HG03457 (cell line): Measurements from ENCODE around the gene IRF2BPL.
A peak's percentile ranks its signal among the peaks of the same experiment; 100 is the strongest.

Experiments
- ATAC-seq: cut with Tn5 transposase; IDR thresholded peaks from one replicate; pipeline ENCODE4 v1.9.1; 2021; ENCODE audit warnings: moderate number of reproducible peaks; ENCODE audit not compliant: unreplicated experiment

IRF2BPL gene

DNA sequence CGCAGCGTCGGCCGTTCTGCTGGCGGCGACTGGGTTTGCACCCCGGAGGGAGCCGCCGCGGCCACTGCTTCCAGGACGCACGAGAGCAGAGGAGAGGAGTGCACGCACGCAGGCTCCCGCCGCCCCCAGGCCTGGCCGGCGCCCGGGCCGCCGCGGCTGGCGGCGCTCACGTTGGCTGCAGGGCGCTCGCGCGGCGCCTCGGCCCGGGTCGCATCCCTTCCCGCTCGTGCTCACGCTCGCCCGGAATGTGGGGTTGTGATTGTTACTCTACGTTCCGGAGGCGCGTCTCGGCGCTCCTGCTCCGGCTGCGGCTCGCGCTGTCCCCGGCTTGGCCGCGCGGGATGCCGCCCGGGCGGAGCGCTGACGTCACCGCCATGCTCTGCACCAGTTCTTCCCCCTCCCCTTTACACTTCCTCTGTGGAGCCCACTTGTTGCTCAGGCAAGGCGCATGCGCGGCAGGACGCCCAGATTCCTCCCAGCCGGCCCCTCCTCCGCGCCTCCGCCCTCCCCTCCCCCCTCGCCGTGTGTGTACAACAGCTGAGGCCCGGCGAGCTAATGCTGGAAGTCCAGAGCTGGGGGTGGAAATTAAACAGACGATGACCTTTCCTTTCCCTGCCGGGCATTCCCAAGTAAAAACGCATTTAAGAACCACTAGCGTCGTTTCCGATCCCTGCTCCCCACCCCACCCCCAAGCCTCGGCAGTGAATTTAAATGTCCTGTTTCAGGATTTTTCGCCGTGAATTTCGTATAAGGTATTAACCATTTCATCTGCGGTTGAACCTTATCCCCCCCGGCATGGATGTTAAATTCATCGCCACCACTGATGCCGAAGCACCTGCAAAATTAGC, at the start of gene IRF2BPL:
Gene IRF2BPL (minus strand): TSS at position 325 of the 848 bp plus-strand sequence. CDS start 916 bp downstream, outside the sequence.
- ATAC-seq, result peak; percentile 68

DNA sequence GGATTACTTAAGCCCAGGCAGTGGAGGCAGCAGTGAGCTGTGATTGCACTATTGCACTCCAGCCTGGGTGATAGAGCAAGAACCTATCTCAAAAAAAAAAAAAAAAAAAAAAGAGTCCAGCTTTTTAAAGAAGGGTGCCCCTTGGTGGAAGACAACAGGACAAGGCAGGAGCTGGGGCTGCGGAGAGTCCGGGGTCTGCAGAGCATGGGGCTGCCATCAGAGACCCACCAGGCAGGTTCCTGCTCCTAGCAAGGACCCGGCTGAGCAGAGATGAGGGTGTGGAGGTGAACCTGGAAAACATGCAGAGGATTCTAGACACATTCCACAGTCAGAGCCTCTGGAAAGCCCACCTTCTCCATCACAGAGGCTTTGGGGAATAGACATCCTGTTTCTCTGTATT, 48.5 kb upstream of the IRF2BPL start:
- no peak for ATAC-seq

DNA sequence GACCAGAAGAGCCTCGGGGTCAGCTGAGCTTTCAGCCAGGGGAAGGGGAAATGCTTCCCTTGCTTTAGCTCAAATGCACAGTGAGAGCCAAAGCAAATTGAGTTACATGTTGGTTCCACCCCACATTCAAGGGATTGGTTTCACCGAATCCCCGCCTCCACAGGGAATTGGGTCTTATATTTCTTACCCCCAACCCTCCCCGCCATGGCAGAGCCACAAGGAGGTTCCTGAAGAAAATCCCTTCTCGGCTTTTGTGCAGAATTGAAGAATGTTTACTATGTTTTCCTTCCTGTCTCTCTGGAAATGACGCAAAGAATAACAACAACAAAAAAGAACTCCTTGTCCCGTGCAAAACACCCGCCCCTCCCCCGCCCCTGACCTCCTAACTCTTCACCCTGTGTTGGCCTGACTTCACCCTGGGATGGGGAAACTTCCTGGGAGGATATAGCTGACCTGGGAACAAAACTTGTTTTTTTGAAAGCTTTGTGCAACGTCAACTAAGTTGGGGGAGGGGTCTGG, 47.7 kb upstream of the IRF2BPL start:
- ATAC-seq, result no peak

DNA sequence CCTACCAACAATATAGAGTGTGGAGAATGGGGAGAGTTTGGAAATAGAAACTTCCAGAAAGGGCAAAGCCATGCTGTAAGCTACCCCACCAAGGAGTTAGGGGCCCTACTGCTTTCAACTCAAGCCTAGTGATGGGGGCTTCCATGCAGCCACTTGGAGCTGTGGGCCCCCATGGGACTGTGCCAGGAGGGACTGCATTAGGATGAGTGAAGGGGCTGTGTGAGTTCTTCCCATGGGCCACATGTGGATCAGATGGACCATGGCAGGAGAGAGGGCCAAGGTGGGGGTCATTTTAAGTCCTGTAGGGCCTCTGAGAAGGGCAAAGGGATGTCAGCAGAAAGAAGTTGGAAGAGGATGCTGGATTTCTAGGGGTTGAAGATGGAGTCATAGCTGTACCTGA, 46.5 kb upstream of the IRF2BPL start:
- no peak for ATAC-seq

DNA sequence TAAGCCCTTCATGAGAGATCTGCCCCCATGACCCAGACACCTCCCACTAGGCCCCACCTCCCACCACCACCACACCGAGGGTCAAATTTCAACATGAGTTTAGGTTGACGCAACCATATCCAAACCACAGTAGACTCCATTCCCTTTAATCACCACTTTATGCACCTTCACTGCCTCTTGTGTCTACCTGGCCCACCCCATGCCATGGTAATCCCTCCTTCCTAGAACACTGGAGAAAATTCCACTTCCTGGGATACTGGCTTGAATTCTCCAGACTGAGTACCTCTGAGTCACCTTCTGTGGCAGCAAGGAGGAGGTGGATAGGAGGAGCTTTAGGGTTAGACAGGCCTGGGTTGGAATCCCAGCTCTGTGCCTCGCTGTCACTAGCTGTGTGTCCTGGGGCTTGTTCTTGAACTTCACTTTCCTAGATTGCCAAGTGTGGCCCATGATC, 43.5 kb upstream of the IRF2BPL start:
- no peak for ATAC-seq

DNA sequence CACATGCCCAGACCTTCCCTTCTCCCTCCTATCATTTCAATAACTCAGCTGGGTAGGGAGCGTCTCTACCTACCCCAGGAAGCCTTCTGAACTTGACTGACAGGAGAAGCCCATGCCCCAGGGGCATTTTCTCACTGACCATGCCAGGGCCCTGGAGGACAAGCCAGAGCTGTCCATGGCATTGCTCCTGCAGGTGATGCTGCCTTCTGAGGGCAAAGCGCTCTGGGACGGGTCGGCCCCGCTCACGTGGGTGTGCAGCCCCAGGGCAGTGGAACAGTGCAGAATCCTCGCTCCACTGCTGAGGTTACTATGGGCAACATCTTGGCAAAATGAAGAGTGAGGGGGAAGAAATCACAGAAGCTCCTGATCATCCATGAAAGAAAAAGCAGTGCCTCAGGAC, 41.0 kb upstream of the IRF2BPL start:
- ATAC-seq, result no peak

DNA sequence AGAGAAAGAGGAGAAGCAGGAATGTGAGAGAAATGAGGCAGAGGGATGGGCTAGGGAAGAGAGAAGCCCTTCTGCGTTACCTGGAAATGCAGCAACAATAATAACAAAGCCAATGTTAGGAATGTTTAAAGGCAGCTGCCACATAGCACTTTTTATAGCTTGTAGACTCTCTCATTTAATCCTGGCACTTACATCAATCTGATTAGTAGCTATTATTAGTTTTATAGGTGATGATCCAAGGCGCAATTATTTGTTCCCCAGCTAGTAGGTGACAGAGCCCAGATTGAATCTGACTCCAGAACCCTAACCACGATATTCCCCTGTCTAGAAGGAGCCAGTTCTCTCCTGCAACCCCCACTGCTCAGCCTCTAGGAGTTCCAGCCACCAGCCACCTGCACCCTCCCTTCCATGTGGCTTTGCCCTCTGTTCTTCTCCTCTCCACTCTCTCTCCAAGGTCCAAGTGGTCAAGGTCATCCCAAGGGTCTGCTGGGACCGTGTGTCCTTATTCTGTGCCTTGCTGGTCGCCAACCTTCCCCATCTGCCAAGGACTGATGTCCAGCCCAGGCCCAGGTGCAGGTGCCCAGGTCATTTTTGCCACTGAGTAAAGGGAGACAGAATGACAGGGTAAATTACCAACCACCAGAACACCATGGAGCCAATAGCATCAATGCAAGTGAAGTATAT, 40.2 kb upstream of the IRF2BPL start:
- ATAC-seq, result no peak

DNA sequence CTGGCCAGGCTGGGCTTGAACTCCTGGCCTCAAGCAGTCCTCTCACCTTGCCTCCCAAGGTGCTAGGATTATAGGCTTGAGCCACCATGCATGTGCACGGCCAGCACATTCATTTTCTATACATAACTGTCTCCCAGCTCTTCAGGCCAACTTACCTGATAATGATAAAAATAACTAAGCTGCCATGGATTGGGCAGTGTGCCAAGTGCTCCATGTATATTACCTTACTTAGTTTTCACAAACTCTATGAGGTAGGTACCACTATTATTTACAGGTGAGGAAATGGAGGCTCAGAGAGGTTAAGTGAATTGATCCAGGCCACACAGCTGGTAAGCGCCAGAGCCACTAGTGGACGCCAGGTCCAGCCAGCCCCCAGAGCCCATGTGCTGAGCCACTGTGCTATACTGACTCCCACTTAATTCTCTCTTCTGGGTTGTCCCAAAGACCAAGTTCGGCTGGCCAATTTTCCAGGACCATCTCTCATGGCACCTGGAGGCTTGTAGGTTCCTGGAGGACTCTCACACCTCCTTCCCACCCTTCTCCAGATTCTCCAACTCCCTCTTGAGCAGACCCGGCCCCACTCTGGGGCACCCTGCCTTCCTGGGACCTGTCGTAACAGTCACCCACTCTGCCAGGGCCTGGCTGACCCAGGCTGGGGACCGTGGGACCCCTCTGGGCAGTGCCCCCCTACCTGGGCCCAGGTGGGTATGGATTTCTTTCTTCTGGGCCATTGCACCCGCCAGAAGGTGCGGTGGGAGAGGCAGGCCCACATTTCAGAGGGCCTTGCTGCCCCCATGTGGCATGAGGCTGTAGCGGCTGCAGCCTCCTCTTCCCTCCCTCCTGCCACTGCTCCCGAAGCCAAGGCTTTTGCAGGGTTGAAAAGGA, 39.4 kb upstream of the IRF2BPL start:
- ATAC-seq, result no peak

DNA sequence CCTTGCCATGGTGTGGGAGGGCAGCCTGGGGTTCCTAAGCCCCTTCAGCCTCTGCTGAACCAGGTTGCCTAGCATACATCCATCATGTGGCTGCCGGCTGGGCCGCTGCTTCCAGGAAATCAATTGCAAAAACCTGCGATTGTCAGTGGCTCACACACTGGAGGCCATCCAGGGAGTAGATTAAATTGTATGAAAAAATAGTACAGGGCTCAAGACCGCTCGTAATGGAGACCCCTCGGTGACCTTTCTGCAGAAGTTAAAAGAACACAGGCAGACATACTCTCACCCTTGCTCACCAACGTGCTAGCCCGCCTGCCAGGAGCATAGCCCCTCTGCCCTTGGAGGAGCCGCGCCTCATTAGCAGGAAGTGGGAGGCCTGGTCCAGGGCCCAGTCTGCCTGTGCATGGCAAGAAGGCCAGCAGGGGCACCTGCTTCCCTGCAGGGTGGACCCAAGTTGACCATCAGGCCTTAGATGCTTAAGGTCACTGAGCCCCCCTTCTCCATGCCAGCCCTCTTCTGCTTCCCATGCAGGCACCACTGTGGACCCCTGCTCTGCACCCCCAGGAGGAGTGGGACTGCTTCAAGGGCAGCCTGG, 38.2 kb upstream of the IRF2BPL start:
- ATAC-seq, result no peak

DNA sequence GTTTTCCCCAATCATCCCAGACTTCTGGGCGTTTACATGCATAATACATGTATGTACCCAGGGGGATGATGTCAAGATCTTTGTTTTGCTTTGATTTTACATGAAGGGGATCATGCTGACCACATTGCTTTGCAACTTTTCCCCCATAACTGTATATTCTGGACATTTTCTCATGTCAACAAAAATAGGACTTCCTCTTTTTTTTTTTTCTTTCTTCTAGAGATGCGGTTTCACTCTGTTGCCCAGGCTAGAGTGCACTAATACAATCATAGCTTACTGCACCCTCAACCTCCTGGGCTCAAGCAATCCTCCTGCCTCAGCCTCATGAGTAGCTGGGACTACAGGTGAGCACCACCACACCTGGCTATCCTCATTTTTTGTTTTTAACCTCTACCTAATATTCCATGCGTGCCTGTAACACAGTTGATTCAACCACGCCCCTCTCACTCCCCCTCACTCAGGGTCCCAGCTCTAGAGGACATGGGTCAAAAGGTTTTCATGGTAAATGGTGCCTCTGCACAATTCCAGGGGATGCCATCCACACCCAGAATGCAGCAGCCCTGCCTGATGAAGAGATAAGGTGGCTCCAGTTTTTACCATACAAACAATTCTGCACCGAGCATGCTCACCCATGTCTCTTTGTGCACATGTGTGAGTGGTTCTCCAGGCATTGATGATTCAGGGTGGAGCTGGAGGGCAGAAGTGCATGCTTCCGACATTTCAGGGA, 37.5 kb upstream of the IRF2BPL start:
- no peak for ATAC-seq

DNA sequence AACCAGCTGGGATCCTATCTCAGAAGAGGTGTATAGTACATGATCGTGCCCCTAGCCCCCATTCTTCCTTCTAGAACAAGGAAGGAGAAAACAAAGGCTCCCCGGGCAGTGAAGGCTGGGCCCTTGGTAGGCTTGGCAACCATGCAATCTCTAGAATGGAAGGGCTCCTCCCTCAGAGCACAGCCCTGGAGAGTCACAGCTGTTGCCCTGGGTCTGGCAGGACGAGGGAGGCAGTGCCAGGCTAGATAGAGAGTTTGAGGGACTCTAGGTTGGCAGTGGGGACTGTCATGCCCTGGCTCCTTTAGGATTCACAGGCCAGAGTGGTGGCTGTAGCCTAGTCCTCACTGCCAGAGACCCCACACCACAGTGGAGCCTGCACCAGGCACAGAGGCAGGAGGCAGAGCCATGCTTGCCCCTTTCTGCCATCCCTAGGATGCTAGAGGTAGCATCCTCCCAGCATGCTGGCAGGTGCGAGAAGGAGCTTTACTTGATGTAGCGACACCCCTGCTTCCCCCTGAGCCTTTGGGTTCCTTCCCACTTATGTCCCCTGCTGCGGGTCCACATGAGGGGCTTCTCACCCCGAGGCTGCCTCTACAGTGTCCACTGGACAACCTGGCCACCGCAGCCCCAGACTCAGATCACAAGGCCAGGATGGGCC, 36.1 kb upstream of the IRF2BPL start:
- ATAC-seq, result no peak

DNA sequence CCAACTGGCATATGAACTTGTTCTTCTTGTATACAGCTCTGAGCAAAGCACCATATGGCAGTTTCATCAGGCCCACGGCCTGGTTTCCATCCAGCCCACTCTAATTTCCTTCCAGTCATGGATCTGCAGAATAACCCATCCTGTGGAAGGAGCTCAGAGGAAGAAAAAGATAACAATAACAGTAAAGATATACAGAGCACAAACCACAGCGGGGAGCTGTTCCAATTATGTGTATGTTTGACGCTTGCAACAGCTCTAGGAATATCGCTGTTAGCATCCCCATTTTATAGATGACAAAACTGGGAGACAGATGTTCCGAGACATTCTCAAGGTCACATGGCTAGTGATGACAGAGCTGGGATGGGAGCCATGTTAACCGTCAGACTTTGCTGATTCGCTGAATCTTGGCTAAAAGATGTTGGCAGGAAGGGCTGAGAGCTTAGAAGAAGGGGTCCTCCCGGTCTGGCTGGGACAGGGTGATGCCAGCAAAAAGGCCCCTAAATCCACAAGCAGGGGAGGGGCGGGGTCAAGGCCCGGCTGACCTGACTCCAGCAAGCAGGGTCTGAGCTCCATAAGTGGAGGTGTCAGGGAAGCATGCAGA, 35.2 kb upstream of the IRF2BPL start:
- ATAC-seq, result no peak

DNA sequence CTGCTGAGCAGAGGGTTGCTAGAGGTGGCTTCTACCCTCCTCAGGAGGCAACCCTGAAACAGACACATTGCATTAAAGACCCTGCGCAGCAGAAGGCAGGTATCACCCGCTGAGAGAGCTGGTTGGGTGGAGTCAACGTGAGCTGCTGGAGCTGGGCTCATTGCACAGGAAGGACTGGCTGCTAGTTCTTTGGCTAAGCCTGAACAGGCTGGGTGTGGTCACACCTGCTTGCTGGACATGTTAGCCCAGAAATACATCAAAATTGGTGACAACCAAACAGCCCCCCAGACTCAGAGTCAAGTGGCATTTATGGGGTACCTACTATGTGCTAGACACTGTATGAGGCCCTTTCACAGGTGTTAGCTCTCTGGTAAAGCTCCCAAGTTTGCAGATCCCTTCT, 33.8 kb upstream of the IRF2BPL start:
- no peak for ATAC-seq

DNA sequence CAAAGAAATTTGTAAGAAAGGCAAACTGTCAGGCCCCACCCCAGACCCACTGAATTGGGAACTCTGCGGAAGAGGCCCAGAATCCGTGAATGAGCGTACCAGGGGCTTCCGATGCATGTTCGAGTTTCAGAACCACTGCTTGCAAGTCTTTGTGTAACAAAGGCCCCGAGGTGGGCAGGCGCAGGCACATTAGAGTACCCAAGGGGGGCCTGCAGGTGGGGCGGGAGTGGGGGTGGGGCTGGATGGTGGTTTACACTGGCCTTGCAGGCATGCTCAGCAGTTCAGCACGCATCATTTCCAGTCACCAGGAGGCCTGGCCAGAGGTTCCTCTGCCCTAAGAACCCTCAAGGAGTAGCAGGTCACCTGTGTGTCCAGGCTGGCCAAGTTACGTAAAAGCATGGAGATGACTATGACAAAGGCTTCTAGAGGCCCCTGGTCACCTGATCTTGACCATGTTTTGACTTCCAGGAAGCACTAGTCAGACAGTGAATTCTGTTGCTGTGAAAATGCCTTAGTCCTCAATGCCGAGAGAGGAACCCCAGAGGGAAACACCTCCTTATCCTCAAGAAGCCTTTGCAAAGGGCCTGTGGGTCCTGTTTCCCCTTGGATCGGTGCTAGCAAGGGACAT, 33.2 kb upstream of the IRF2BPL start:
- no peak for ATAC-seq

DNA sequence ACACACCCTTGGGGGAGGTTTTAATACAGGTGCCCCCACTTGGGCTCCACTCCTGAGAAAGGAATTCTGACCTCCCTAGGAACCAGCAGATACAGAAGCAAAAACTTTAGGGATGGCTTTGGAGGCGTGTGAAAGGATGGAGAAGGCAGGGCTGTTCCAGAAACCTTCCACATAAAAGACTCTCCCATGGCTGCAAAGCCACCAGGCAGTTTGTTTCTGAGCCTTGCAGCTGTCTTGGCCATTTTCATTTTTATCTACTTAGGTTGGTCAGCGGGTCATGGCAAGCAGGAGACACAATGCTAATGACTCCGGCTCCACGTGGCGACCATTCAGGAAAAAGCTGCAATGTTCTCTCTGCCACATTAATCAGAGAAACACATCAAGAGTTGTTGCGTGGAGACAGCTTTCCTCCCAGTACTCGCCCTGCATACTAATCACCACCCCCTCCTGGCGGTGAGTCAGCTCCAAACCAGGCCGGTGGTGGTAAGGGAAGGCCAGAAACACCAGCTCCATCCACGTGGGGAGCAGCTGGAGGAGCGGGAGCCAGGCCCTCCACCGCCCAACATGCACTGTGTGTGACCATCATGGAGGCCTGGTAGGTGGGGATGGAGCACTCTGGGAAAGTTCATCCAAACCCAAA, 30.9 kb upstream of the IRF2BPL start:
- no peak for ATAC-seq

DNA sequence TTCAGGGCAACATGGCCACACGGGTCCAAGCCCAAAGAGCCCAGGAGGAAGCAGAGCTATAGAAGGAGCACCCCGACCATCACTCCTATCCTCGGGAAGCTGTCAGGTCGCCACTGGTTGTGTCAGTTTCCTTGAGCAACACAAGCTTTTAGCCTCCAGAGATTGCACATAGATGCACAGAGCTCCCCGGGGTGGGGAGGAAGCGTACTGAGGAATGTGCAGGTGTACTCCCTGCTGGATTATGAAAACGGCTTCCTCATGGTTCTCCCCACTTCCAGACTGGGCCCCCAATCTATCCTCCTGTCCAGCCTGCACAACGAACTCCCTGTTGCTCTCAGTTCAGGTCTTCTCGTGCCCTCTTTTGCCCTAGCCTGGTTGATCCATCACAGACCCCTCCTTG, 30.3 kb upstream of the IRF2BPL start:
- ATAC-seq, result no peak

DNA sequence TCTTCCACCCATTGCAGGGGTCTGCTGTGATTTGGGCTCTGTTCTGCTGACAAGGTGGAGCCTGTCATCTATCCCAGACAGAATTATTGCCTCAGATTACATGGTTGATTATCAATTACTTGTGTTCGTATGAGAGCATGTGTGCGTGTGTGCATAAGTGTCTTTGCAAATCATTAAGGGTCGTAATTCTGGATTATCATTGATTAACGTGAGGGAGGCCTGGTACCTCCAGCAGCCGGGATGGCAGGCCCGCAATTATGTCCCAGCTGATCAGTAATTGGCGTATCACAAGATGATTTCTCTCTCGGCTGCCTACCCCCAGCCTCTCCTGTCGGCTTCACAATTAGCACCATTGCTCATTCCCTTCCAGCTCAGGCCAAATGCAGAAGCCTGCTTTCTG, 29.6 kb upstream of the IRF2BPL start:
- no peak for ATAC-seq

DNA sequence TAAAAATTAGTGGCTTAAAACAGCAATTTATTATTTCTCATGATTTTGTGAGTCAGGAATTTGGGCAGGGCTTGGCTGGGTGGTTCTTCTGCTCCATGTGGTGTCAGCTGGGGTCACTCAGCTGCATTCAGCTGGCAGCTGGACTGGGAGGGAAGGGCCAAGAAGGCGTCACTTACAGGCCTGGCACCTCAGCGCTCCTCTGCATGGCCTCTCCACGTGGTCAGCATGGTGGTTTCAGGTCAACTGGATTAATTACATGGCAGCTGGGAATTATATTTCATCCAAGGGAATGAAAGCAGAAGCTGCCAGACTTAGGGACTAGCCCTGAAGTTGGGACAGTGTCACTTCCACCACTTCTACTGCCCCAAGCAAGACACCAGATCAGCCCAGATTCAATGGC, 27.5 kb upstream of the IRF2BPL start:
- no peak for ATAC-seq
